GM18870 (cell line): ENCODE results near the gene TMEM54.

Source experiments
- ATAC-seq: cut with Tn5 transposase; IDR thresholded peaks from one replicate; pipeline ENCODE4 v1.9.1; 2021; ENCODE audit warnings: moderate library complexity; ENCODE audit not compliant: unreplicated experiment

The TMEM54 gene

DNA sequence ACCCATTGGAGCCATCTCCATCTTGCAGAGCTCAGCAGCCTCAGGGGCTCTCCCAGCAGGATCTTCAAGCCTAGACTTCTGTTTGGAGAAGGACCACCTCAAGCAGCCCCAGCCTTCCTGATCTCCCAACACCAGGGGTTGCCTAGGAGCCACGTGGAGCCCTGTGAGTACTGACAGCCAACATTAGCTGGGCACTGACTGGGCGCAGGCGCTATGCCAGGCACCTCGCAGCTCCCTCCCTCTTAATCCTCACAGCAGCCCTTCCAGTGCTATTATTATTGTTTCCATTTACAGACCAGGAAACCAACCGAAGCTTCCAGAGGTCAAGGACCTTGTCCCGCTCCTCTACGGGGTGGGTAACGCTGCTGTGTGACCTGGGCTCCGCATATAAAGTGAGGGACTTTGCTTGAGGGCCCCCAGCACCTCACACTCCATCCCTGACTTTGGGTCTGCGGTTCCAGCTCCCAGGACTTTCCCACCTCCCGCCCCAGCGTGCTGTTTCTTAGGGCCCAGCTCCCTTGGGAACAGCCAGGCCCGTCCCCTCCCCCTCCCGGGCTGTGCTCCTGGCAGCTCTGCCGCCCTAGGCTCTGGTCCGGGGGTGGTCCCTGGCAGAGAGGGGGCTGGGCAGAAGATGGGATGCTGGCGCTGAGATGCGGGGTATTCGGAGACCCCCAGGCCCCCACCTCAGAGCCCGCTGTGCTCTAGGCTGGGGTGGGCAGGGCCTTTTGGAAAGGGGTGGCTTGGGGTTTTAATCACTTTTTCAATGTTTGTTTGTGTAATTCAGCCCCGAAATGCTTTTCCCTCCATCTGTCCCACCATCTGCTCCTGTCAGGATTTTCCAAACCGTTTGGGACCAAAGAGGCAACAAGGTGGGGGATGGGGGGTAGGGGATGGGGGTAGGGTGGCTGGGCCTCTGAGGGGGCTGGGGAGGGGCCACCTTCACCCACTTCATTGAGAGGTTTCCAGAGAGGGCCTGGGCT is 19.0 kb downstream of the TMEM54 start:
- no peak for ATAC-seq

DNA sequence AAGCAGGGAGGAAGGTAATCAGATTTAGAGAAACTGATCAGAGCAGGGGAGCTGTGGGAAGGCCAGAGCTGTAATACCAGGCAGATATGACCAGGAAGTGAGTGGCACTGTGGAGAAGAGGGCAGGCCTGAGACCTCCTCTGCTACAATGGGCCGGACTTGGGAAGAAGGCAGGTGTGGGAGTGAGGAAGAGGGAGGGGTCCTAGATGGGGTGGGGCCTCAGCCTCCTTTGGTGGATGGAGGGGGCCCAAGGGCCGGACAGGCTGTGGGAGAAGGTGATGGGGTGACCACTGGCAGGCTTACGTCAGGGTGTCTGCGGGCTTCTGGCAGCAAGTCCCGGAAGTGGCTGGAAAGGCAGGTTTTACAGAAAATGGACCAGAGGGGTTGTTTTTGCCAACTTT is 19.9 kb downstream of the TMEM54 start:
- ATAC-seq, result no peak

DNA sequence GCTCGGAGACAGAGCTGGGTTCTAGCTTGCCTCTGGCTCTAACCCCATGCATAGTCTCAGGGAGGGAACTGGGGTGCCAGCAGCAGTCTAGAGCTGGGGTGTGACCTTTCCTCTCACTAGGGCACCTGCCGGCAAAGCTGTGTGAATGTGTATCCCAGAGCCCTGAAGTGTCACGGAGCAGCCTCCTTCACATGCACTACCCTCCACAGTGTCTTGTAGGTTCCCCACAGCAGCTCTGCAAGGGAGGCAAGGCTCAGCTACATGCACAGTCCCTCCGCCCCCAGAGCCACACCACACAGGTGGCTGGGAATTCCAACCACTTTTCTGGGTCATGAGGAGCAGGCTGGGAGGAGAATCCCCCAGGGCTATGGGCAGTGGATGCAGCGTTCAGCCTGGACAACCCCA is 22.6 kb downstream of the TMEM54 start:
- no peak for ATAC-seq

DNA sequence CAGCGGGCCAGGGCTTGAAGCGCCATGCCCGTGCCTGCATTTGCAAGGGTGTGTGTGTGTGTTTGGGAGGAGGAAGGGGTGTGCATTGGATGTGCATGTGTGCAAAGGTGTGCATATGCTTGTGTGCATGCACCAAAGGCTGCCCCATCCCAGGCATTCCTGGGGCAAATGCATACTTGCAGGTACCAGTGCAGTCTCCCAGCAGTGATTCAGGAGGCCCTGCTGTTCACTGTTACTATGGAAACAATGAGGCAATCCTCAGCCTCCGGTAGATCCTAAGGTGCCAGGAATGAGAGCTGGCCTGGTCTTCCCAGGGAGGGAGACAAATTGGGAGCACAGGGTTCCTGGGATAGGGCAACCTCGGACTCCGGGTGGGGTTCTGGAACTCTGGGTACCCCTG is 23.0 kb downstream of the TMEM54 start:
- no peak for ATAC-seq

DNA sequence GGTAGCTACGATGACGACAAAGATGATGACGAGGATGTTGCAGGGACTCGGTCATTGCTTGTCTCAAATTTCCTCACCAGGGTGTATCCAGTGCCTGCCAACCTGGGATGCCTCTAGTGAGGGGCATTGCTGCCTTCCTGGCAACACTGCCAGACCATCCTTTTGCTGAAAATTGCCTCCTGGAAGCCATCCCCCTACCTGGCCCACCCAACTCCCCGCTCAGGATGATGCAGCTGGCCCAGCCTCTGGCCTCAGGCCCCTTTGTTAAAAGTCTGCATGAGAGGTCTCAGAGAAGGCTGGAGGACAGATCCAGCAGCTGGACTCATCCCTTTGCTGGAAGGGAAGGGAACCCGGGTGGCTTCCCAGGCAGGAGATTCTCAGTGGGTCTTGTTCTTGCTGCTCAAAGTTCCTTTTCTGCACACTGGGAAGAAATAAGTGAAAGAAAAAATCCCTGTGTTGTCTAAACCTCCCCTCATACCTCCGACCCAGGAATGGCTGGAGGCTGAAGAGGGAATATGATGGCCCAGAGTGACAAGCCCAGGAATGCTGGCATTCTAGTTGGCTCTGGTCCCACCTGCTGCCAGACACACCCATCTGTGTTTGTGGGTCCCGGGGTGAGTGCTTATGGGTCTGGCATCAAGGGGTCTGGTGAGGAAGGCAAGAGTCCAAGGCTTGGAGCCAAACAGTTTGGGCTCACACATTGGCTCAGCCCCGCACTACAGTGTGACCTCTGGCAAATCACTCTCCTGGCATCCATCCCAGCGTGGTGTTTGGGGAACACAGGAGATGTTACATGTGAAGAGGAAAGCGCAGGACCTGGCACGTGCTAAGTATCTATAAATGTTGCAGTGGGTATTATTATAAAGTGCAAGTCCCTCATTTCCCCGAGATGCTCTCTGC is 23.7 kb downstream of the TMEM54 start:
- no peak for ATAC-seq

DNA sequence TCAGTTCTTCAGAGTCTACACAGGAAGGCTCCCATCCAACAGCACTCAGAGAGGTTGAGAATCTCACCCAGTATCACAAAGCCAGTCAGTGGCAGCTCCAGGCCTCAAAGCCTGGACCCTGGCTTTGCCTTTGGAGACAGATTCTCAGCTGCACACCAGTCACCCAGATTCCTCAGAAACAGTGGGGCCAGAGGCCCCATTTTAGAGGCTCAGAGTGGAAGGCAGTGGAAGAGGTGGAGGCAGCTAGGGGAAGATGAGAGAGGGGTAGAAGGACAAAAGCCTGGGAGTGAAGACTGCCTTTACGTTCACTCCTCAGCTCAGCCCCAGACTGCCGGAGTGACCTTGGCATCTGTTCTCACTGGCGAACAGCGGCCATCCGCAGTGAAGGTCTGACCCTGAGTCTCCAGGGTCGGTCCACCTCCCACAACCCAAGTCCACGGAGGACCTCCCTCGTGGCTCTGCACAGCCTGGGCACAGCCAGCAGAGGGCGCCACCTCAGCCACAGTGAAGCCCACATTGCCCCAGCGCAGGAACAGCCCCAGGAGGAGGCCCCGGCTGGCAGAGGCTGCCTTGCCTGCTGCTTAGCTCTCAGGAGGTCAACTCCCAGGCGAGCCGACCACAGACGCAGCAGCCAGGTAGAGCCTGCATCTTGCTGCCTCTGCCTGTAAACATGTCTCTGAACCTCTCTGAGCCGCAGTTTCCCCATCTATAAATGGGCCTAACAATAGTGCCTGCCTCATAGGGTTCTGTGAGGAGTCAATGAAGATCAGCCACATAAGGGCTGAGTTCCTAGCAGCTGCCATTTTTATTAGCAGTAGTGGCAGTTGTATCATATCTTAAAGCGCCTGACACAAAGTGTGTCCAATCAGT is 24.6 kb downstream of the TMEM54 start:
- ATAC-seq, result no peak

DNA sequence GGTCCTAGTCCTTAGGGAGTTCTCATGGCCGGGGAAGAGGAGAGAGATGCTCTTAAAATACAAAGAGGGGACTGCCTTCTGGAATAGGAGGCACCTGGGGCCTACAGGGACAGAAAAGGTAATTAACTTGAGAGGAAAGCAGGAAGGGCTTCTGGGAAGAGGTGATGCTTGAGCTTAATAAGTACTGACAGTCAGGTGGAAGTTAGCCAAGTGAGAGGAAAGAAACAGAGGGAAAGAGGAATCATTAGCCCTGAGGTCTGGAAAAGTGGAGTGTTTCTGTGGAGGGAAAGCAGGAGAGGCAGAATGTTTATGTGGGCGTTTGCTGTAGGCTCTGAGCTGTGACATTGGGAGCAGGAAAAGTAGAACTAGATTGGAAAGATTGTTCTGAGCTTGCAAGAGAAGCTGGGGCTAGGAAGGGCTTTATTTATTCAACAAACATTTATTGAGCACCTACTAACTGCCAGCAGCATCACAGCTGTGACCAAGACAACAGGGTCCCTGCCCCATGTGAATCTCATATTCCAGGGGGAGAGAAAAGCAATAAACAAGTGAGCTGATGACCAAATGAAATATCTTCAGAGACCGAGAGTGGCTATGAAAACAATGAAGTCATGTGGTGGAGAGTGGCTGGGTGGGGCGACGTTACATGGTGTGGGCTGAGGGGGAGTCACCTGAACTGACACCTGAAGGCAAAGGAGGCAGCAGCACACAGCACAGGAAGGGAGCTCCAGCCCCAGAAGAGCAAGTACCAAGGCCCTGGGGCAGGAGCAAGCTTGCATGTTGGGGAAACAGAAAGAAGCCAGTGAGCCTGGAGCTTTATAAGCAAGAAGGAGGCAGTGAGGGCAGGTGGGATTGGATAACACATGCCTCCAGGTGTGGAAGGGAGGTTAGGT is 26.1 kb downstream of the TMEM54 start:
- no peak for ATAC-seq

DNA sequence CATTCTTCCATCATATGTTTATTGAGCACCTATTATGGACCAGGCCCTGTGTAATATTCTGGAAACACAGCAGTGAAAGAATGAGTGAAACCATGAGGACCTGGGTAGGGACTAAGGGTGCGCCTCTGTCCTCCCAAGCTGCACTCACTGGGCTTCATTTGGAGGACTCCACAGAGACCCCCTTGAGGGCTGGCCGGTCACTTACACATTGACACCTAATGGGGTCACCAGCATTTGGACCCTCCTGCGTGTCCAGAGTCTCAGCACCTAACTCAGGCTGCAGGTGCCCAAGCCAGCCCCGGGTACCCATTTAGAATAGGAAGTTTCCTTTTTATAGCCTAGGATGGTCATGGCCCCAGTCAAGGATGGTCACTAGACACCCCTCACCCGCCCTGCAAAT is 27.7 kb downstream of the TMEM54 start:
- ATAC-seq, result no peak

DNA sequence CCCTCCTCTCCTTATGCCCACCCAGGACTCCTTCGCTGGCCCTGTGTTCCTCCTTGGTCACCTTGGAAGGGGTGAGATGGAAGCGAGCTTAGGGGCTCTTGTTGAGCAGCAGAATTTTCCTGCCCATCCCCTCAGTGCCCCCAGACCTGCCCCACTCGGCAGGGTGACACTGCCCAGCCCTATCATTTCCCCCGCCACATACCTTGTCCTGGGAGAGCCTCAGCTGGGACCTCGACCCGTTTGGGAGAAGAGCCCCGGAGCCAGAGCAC is 29.1 kb downstream of the TMEM54 start:
- ATAC-seq, result no peak

DNA sequence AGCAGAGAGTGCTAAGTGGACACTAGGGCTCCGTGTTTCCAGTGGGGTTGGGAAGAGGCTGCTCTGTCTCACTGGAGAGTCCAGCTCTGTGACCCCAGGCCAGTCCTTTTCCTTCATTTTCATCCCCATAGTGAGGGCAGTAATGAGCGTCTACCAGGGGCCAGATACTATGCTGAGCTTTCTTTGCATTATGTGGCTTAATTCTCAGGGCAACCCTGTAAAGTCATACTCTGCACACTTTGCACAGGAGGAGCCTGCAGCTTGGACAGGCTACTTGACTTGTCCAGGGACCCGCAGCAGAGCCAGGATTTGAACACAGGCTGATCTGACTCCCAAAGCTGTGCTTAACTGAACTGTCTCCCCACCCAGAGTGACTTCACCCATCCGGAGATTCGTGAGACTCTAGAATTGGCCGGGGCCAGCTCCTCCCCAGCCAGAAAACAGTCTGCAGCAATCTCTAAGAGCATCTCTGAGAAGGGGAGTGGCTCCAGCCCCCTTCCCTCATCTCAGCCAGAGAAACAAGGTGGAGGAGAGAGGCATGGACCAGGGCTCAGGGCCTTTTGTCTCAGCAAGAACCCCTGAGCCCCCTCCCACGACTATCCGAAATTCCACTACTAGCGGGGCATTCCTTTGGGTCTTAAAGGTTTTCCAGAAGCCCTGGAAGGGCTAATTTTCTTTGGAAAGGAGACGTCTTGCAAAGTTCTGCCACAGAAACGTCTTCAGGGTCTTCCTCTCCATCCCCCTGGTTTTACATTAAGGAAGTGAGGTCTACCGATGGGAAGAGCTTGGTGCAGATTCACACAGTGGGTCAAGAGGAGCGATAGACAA is 29.6 kb downstream of the TMEM54 start:
- ATAC-seq, result no peak

DNA sequence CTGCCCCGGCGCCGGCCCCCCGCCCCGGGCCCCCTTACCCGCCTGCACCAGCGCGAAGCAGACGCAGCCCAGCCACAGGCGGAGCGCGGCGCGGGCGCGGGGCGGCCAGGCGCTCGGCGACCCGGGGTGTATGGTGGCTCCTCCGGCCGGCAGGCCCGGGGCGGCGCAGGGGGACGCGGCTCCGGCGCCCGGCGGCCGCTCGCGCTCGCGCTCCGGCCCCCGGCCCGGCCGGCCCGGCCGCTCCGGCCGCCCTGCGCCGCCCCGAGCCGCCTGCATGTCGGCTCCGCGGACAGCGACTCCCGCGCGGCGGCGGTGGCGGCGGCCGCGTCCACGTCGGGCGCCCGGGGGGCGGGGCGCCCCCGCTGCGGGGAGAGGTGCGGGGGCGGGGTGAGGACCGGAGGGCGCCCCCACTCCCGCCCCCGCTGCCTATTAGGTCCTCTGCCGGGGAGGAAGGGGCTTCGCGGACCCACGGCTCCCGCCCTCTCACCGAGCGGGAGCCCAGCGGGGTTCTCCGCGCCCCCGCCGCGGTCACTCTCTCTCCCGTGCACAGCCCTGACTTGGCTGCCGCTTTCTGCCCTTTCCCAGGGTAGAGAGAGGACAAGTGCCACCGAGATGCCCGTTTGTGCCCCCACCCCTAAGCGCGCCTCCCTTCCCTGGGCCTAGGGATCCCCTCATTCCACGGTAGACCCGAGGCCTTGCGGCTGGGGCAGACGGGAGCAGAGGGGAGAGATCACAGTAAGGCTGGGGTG is 30.4 kb downstream of the TMEM54 start, which contains the start of gene FNDC5:
Gene FNDC5, minus strand, starts transcription at position 298 of the 749 bp plus-strand sequence.
- ATAC-seq, result no peak

DNA sequence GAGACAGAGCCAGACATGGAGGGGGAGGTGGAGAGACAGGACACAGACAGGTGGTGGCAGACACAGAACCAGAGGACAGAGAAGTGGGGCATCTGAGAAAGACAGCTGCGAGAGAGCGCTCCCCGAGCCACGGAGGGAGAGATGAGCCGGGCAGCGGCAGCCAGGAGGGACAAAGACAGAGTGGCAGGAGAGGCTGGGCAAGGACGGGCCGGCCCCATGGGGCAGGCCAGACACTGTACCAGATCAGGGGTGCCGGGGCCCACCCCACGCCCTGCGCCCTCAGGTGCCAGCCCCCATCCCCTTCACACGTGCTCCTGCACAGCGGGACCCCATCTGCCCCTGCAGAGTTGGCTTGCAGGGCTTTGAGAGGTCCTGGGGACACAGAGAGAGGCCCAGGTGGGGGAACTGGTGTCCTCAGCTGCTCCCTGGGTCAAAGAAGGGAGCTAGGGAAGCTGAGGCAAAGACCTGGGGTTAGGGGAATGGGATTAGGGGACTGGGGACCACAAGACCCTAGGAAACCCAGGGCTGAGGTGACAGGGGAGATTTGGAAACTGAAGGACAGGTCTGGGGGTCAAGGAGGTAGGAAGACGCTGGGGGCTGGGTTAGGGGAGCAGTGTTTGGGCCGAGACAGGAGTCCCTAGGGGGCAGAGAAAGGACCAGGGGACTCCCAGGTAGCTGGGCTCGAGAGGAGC is 31.1 kb downstream of the TMEM54 start:
- no peak for ATAC-seq

DNA sequence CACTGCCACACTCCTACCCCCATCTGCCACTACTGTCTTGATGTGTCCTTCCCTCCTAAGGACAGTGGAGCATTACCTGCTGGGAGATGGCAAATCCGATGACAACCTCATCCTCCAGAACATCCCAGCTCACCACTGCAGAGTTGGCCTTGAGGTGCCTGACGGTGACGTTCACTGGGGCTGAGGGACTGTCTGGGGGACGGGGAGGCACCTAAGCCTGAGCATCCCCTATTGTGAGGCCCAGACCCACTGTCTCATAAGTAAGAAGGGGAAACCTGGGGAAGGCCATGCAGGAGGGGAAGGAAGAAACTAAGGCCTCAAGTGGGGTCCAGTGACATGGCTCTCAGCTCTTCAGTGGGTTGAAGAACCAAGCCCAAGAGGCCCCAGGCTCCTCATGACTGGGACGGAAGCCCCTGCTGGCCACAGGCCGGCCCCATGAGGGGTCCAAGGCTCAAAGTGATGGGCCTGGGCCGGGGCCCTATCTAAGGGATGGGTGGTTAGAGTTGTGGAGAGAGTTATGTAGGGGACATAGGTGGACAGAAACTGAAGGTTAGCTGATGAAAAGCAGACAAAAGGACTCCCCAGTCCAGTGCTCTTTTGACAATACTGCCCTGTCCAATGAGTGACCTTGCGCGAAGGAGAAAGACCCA is 32.3 kb downstream of the TMEM54 start:
- ATAC-seq, result no peak

DNA sequence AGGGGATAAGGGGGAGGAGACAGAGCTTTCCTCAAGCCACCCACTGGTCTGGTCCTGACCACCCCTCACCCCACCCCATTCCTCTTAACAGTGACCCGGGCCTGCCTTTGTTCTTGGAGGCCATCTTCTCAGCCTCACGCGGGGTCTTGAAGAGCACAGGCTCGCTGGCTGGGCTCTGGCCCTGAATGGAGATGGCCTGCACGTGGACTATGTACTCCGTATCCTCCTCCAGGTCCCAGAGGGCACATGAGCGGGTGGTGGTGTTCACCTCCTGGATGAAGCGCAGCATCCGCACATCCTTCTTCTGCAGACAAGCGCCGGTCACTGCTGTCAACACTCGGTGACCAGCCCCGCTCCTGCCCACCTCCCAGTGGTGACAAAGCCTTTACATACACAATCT is 33.1 kb downstream of the TMEM54 start:
- no peak for ATAC-seq

DNA sequence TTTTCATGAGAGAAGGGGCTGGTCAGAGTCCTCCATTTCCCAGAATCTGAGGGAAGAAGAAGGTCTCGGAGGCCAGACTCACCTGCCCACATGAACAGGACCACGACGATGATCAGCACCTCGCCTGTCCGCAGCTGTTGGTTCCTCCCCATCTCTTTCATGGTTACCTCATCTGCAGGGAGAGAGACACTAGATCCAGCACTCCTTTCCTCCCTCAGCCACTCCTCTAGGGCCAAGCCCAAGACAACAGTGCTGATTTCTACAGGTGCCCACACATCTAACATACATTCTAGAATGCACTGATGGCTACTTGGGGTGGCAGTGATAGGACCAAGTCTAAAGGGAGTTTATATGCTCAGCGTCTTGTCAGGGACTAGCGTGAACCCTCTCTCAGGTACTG is 33.5 kb downstream of the TMEM54 start:
- ATAC-seq, result no peak

DNA sequence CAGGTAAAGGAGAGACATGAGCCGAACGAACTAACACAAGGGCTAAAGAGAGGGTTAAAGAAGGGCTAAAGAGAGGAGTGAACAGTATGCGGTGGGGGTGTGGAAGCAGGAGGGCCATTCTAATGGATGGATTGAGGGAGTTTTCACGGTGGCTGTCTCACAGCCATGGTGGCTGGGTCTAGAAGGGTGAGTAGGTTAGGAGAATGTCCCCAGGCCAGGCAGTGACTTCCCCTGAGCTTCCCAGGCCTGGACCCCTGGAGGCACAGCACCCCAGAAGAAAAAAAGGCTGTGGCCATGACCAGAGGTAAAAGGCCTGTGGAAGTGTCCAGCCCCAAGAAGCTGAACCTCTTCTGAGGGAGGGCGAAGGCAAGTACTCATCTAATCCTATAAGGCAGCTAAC is 34.0 kb downstream of the TMEM54 start:
- ATAC-seq, result no peak

DNA sequence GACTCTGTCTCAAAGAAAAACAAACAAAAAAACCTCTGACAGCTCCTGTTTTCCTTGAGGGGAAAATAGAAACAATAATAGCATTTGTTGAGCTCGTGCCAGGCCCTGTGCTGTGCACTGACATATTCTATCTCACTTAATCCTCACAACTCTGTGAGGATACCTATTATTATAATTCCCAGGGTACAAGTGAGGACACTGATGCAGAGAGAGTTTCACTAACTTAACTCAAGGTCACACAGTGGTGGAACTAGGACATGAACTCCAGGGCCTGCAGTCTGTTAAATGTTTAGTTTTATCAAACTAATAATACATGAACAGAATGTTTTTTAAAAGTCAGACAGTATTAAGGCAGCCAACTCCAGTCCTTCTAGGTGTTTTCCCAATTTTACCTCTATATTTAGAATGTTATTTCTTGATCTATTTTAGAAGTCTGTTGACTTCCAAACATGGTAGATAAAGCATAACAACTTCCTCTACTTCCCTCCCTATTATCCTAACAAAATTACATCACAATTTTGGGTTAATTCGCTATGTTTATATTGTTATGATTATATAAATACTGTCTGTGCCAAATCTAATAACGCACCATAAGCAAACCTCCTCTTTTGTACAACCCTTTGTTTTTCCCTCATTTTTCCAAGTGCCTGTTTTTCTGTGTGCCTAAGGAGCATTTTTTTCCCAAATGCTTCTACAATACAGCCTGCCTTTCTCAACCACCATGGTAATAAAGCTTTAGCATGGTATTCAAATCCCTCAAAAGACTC is 35.4 kb downstream of the TMEM54 start:
- ATAC-seq, result no peak
